ENCODE results near the gene HCN1. TPM values are rescaled to one million over a fixed set of nuclear protein-coding genes. Genes with fewer than 3 reads are reported as not detected.

HCN1 gene
- total and polyA plus RNA-seq, 2 of the 4 experiments (the other 2 are of a cell fraction): not detected

DNA sequence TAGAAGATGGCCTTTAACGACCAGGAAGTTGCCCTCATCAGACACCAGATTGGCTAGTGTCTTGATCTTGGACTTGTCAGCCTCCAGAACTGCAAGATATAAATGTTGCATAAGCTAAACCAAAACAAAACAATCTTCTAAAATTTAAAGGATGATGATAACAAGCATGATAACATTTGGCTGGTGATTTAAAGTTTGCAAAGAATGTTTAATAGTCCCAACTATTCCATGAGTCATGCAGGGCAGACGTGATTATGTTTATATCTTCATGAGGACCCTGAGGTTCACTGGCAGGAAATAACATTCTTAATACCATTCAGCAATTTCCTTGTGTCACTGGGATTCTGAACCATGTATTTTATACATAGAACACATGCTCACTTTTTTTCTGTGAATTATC lies 319.8 kb downstream of the HCN1 start:
- Histone ChIP-seq H3K9me3 (ENCODE audit: control insufficient read depth, insufficient read depth, low read length) (no peaks in the 10 kb centered on the region), H3K9ac (ENCODE audit: low read depth, low read length) (no peak overlapping the region), H3K27ac (ENCODE audit: insufficient read depth, low read length) (no peak overlapping the region), H3K14ac (replicated peaks; ENCODE audit: low read depth, low read length) (no peak overlapping the region), H3K4me1 (ENCODE audit: control insufficient read depth, insufficient read depth, low read length) (no peaks in the 10 kb centered on the region), H4K5ac (ENCODE audit: low read depth, low read length) (no peak overlapping the region), H2AK9ac (replicated peaks; ENCODE audit: low read depth, low read length, poor library complexity) (no peak overlapping the region), H3K27me3 (ENCODE audit: control insufficient read depth, insufficient read depth, low read length) (no peaks in the 10 kb centered on the region), H2BK5ac (ENCODE audit: low read depth, low read length, poor library complexity, severe bottlenecking) (no peak overlapping the region), H3K56ac (ENCODE audit: extremely low read depth, insufficient read depth, low read length) (no peak overlapping the region), H3K36me3 (ENCODE audit: control insufficient read depth, insufficient read depth, low read length) (no peaks in the 10 kb centered on the region), H4K20me1 (ENCODE audit: insufficient read depth, low read length) (no peaks in the 10 kb centered on the region), H3K79me1 (ENCODE audit: low read depth in 1 of 2, low read length in 2 of 2) (no peaks in the 10 kb centered on the region), H2BK15ac (ENCODE audit: low read depth, low read length) (no peak overlapping the region), H2AFZ (replicated peaks; ENCODE audit: low read length, poor library complexity) (no peak overlapping the region), H3K4me2 (ENCODE audit: low read depth, low read length) (no peak overlapping the region), H4K91ac (ENCODE audit: insufficient read depth, low read depth, low read length) (no peak overlapping the region), H2BK120ac (ENCODE audit: low read depth, low read length) (no peak overlapping the region), H3K18ac (ENCODE audit: low read depth, low read length) (no peak overlapping the region), H3K4me3 (ENCODE audit: insufficient read depth, low read depth, low read length) (no peak overlapping the region), H4K8ac (ENCODE audit: low read depth in 2 of 2, low read length in 2 of 2) (no peak overlapping the region), H2BK20ac (ENCODE audit: low read depth, low read length) (no peak overlapping the region), H3K23ac (ENCODE audit: low read depth, low read length) (no peak overlapping the region), H3K9me1 (ENCODE audit: insufficient read depth, low read length) (no peaks in the 10 kb centered on the region), H2AK5ac (ENCODE audit: low read depth, low read length) (no peak overlapping the region), H3K4ac (ENCODE audit: low read depth, low read length) (no peak overlapping the region)
- DNase-seq: peak; percentile 36
- intact Hi-C loops (cut with micrococcal nuclease): no loop called here
- POLR2A ChIA-PET (ENCODE audit: unreplicated experiment): no interaction called here
- no CpG with 5 or more reads among the region's 2 CpGs for WGBS, 2 experiments (ENCODE audit: extremely low coverage in 2 of 2, insufficient read length in 1 of 2)
- dilution Hi-C loops (cut with HindIII; ENCODE audit: low sequenced_read_pairs, unreplicated experiment): no loop called here
- no TSS peak for BruUV-seq (replicated peaks)
- no peak for ATAC-seq (ENCODE audit: low read depth)
- TF ChIP-seq, protein P1, sequence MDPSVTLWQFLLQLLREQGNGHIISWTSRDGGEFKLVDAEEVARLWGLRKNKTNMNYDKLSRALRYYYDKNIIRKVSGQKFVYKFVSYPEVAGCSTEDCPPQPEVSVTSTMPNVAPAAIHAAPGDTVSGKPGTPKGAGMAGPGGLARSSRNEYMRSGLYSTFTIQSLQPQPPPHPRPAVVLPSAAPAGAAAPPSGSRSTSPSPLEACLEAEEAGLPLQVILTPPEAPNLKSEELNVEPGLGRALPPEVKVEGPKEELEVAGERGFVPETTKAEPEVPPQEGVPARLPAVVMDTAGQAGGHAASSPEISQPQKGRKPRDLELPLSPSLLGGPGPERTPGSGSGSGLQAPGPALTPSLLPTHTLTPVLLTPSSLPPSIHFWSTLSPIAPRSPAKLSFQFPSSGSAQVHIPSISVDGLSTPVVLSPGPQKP (IDR thresholded peaks at IDR 0.05; ENCODE audit: borderline replicate concordance, low read depth, low read length): no peak
- TF ChIP-seq RCOR1 (IDR thresholded peaks at IDR 0.05; ENCODE audit: insufficient replicate concordance, low read length): no peak
- TF ChIP-seq SMC3 (IDR thresholded peaks at IDR 0.05; ENCODE audit: low read depth, low read length): no peak
- no peak for TF ChIP-seq MAFK (IDR thresholded peaks at IDR 0.05; ENCODE audit: low read depth, low read length)
- CTCF ChIA-PET: no interaction called here
- in situ Hi-C loops (cut with MboI; ENCODE audit: low sequenced_read_pairs): no loop called here

All from IMR-90 (cell line).